ENCODE results near the gene RTN4R.
A peak's percentile ranks its signal among the peaks of the same experiment; 100 is the strongest.
"Not testable (repeated sequence)": the region's sequence is repeated elsewhere in the genome, so short reads cannot be mapped to it uniquely, and the experiment has no call there.

RTN4R gene

DNA sequence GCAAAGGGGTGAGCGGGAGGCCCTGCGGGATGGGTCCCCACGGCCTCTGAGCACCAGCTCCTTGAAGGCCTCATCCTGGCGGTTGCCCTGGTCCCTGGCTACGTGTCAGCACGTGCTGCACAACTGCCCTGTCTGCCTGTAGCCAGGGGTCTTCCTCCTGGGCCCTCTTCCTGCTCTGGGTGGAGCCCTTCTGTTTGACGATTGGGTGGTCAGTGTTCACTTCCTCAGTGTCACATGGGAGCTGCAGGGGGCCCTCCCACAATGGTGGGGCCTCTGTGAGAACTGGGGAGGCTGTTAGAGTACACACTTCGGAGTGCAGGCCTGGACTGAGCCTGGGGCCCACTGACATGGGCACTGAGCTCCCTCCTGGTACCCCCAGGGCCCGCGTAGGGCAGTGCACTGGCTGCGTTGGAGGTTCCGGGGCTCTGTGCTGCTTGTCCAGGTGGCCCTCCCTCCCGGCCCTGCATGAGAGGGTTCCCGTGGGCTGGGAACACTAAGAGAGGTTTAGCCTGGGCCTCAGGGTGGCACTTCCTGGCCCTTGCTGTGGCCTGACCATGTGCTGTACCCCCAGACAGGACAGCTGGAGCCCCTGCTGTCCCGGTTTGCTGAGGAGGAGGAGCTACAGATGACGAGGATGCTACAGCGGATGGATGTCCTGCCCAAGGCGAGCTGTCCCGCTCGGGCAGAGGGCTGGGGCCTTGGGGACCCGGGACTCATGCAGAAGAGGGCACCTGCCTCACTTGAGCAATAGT, 38.0 kb upstream of the RTN4R start:
- no peak overlapping the region for H3K4me3 ChIP-seq (ENCODE audit: low read depth, low read length)
- no peak overlapping the region for H3K27ac ChIP-seq (ENCODE audit: extremely low read depth, low read depth, low read length)
- TF ChIP-seq ZNF792 (tag by site-specific recombination; IDR thresholded peaks at IDR 0.05), result no peak
- peak; percentile 72 for TF ChIP-seq GLIS1 (tag by site-specific recombination; IDR thresholded peaks at IDR 0.05)
- H3K4me1 ChIP-seq (ENCODE audit: control insufficient read depth, insufficient read depth, low read length), result no peaks in the 10 kb centered on the region
- ChIA-PET CTCF (interaction anchor here (0.8 to 1.6 kb wide), 2 partner anchors 11 to 13 kb away, joined by 3 to 13 read pairs; partner anchors contain the start of gene DGCR6L), POLR2A (interaction anchor here (1.1 kb wide), 1 partner anchor 14 kb away, joined by 3 read pairs; the partner anchor contains the start of gene DGCR6L)
- no peaks in the 10 kb centered on the region for H3K9me3 ChIP-seq (ENCODE audit: control insufficient read depth, insufficient read depth, low read depth, low read length)
- no peaks in the 10 kb centered on the region for H3K36me3 ChIP-seq (ENCODE audit: control insufficient read depth in 2 of 2, insufficient read depth in 1 of 2, low read length in 2 of 2)

DNA sequence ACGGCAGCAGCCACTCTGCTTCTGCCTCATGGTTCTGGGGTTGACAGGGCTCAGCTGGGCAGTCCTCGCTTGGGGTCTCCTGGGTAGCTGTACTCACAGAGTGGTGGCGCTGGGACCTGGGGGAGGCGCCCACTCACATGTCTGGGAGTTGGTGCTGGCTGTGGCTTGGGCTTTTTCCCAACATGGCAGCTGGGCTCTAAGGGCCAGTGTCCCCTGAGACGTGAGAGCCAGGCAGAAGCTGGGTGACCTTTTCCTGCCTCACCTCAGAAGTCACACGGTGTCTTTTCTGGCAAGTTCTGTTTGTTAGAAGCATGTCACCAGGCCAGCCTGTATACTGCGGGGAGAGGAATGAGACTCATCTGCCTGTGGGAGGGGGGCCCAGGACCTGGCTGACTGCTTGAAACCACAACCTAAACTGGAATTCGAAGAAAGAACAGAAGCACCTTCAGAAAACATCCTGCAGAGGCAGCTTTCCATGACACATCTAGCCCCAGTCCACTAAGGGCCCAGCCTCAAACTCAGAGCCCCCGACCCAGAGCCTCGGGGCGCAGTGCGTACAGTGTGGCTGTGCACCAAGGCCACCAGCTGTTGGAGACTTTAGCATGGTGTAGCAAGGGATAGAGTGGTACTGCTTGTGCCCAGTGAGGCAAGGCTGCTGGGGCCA, 37.2 kb upstream of the RTN4R start:
- H3K36me3 ChIP-seq (ENCODE audit: control insufficient read depth in 2 of 2, insufficient read depth in 1 of 2, low read length in 2 of 2); H3K4me1 ChIP-seq (ENCODE audit: control insufficient read depth, insufficient read depth, low read length); H3K4me3 ChIP-seq (ENCODE audit: low read depth, low read length); H3K27ac ChIP-seq (ENCODE audit: extremely low read depth, low read depth, low read length); H3K9me3 ChIP-seq (ENCODE audit: control insufficient read depth, insufficient read depth, low read depth, low read length): not testable (repeated sequence)
- CTCF ChIA-PET, result interaction anchor here (0.8 to 1.6 kb wide), 2 partner anchors 11 to 13 kb away, joined by 3 to 13 read pairs; partner anchors contain the start of gene DGCR6L
- POLR2A ChIA-PET, result interaction anchor here (1.1 kb wide), 1 partner anchor 14 kb away, joined by 3 read pairs; the partner anchor contains the start of gene DGCR6L

DNA sequence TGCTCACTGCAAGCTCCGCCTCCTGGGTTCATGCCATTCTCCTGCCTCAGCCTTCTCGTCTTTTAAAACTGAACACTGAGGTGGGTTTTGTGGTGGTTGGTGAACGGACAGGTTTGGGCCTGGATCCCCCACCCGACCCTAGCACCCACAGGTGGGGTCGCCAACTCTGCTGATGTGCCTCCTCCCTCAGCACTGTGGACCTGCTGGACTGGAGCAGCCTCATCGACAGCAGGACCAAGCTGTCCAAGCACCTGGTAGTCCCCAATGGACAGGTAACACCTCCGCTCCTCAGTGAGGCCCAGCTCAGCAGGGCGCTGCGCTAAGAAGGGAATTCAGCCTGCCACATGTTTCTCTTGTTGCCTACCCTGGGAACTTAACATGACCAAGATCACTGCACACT, 36.5 kb upstream of the RTN4R start:
- POLR2A ChIA-PET, result no interaction called here
- Histone ChIP-seq H3K36me3 (ENCODE audit: control insufficient read depth in 2 of 2, insufficient read depth in 1 of 2, low read length in 2 of 2) (no peaks in the 10 kb centered on the region), H3K27ac (ENCODE audit: extremely low read depth, low read depth, low read length) (no peak overlapping the region), H3K4me3 (ENCODE audit: low read depth, low read length) (no peak overlapping the region), H3K9me3 (ENCODE audit: control insufficient read depth, insufficient read depth, low read depth, low read length) (no peaks in the 10 kb centered on the region), H3K4me1 (ENCODE audit: control insufficient read depth, insufficient read depth, low read length) (no peaks in the 10 kb centered on the region)
- TF ChIP-seq IKZF3 (tag by site-specific recombination; IDR thresholded peaks at IDR 0.05) (no peak), ZNF391 (tag by site-specific recombination; IDR thresholded peaks at IDR 0.05; ENCODE audit: borderline replicate concordance, low read depth) (no peak), ZNF670 (tag by site-specific recombination; IDR thresholded peaks at IDR 0.05; ENCODE audit: low read depth) (no peak), ZNF19 (tag by site-specific recombination; IDR thresholded peaks at IDR 0.05; ENCODE audit: low read depth) (no peak), ZNF266 (tag by site-specific recombination; IDR thresholded peaks at IDR 0.05; ENCODE audit: low read depth) (no peak), ZNF394 (tag by site-specific recombination; IDR thresholded peaks at IDR 0.05; ENCODE audit: borderline replicate concordance) (no peak), ZFHX2 (tag by site-specific recombination; conservative IDR thresholded peaks at IDR 0.05) (no peak), ZNF169 (tag by site-specific recombination; IDR thresholded peaks at IDR 0.05) (no peak), ZEB2 (tag by site-specific recombination; IDR thresholded peaks at IDR 0.05) (no peak)
- TF ChIP-seq, protein P1, sequence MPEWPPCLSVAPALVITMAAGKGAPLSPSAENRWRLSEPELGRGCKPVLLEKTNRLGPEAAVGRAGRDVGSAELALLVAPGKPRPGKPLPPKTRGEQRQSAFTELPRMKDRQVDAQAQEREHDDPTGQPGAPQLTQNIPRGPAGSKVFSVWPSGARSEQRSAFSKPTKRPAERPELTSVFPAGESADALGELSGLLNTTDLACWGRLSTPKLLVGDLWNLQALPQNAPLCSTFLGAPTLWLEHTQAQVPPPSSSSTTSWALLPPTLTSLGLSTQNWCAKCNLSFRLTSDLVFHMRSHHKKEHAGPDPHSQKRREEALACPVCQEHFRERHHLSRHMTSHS (tag by site-specific recombination; IDR thresholded peaks at IDR 0.05), result no peak
- CTCF ChIA-PET, result interaction anchor here (0.7 kb wide), 1 partner anchor 12 kb away, joined by 5 read pairs; no protein-coding TSS in a partner anchor

DNA sequence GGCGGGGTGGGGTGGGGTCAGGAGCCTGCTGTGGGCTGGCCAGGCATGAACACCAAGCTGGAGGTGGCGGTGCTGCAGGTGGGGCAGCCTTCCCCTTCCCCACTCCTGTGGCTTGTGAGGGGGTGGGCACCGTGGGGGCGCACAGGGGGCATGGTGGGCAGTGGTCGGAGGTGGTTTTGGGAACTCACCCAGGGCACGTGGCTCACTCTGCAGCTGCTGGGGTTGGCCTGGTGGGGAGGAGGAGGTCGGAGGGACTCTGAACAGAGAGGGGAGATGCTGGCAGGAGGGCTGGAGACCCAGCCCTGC, 35.1 kb upstream of the RTN4R start:
- H3K36me3 ChIP-seq (ENCODE audit: control insufficient read depth in 2 of 2, insufficient read depth in 1 of 2, low read length in 2 of 2); H3K27ac ChIP-seq (ENCODE audit: extremely low read depth, low read depth, low read length); POLR2A ChIA-PET; CTCF ChIA-PET; H3K4me3 ChIP-seq (ENCODE audit: low read depth, low read length); H3K9me3 ChIP-seq (ENCODE audit: control insufficient read depth, insufficient read depth, low read depth, low read length); H3K4me1 ChIP-seq (ENCODE audit: control insufficient read depth, insufficient read depth, low read length): not testable (repeated sequence)
- TF ChIP-seq EGR2 (tag by site-specific recombination; IDR thresholded peaks at IDR 0.05; ENCODE audit: low read depth) (peak; percentile 74), KLF1 (tag by site-specific recombination; IDR thresholded peaks at IDR 0.05) (peak; percentile 82; the same call in 1 of the 2 replicates), ZFHX2 (tag by site-specific recombination; conservative IDR thresholded peaks at IDR 0.05) (peak; percentile 62)

All from HEK293 (cell line).